Type B pancreatic cell (in vitro differentiated cells): Measurements from ENCODE around the gene GPC6. TPM values are rescaled to one million over a fixed set of nuclear protein-coding genes. Genes with fewer than 3 reads are reported as not detected.

Experiments used
- DNase-seq: peaks from one replicate; pipeline ENCODE4 v3.0.0; 2021; ENCODE audit warnings: mixed read lengths; ENCODE audit not compliant: unreplicated experiment; ENCODE audit errors: extremely low spot score
- H3K27ac Mint-ChIP-seq: 2 replicates; pipeline ENCODE4 v1.8.0; 2021; ENCODE audit warnings: mild to moderate bottlenecking, mixed read lengths
- H3K27me3 Mint-ChIP-seq: 2 replicates; pipeline ENCODE4 v1.8.0; 2021; ENCODE audit warnings: mixed read lengths
- H3K36me3 Mint-ChIP-seq: 2 replicates; pipeline ENCODE4 v1.8.0; 2021; ENCODE audit warnings: mixed read lengths
- H3K4me1 Mint-ChIP-seq: one replicate; pipeline ENCODE4 v1.8.0; 2021; ENCODE audit warnings: mixed read lengths; ENCODE audit not compliant: unreplicated experiment
- H3K4me3 Mint-ChIP-seq: 2 replicates; pipeline ENCODE4 v1.8.0; 2021; ENCODE audit warnings: mild to moderate bottlenecking, mixed read lengths
- H3K9me3 Mint-ChIP-seq: 2 replicates; pipeline ENCODE4 v1.8.0; 2021; ENCODE audit warnings: mixed read lengths
- total RNA-seq: library from RNA; stranded (reverse); gene quantifications from 2 replicates; pipeline ENCODE4 v1.2.1, GENCODE V29; 2021; ENCODE audit warnings: low replicate concordance
- TF ChIP-seq, protein P1 (sequence below): fragments of 200-600 bp; sonication (generic); conservative IDR thresholded peaks from 2 replicates; pipeline ENCODE4 v1.5.0; 2021; ENCODE audit warnings: antibody characterized with exemption, mild to moderate bottlenecking

Gene GPC6
- total RNA-seq, 1 donor from 2014 or later: 30.5 TPM

DNA sequence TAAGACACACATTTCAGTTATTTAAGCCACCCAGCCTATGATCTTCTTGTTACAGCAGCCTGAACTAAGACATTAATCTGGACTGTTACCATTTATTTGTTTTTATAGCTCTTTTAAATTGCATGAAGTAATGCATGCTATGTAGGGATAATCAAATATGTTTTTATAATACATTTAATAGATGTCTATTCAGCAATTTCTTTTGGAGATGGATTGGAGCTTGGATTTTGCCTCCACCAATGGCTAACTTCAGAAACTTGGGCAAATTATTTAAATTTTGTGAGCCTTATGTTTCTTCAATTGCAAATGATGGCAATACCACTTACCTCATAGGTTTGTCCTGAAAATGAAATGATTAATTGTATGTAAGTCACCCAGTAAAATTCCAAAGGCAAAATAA lies 288.7 kb downstream of the GPC6 start:
- TF ChIP-seq, protein P1, sequence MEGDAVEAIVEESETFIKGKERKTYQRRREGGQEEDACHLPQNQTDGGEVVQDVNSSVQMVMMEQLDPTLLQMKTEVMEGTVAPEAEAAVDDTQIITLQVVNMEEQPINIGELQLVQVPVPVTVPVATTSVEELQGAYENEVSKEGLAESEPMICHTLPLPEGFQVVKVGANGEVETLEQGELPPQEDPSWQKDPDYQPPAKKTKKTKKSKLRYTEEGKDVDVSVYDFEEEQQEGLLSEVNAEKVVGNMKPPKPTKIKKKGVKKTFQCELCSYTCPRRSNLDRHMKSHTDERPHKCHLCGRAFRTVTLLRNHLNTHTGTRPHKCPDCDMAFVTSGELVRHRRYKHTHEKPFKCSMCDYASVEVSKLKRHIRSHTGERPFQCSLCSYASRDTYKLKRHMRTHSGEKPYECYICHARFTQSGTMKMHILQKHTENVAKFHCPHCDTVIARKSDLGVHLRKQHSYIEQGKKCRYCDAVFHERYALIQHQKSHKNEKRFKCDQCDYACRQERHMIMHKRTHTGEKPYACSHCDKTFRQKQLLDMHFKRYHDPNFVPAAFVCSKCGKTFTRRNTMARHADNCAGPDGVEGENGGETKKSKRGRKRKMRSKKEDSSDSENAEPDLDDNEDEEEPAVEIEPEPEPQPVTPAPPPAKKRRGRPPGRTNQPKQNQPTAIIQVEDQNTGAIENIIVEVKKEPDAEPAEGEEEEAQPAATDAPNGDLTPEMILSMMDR: no peak
- Mint-ChIP-seq H3K27me3 (no peaks in the 10 kb centered on the region), H3K27ac (no peak overlapping the region), H3K36me3 (no peaks in the 10 kb centered on the region), H3K4me1 (peaks cover 10% of the 10 kb centered on the region), H3K9me3 (peaks cover 1% of the 10 kb centered on the region), H3K4me3 (no peak overlapping the region)
- no peak for DNase-seq

DNA sequence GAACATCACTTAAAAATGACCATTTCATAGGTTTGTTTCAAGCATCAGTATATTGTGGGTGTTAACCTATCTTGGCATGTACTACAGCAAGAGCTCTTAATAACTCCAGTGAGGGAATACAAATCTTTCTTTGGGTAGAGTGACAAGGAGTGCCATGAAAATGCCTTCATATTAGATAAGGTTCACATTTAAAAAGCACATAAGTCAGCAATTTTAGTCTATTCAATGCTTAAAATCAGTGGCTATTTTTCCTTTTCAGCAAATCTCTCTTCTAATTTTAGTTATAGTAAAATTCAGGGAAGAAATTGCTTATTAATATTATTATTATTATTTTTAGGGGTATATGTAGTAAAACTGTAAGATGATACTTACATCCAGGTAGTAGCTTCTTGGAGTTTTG lies 291.1 kb downstream of the GPC6 start:
- DNase-seq: no peak
- TF ChIP-seq, protein P1: no peak
- no peaks in the 10 kb centered on the region for H3K9me3 Mint-ChIP-seq
- no peak overlapping the region for H3K4me3 Mint-ChIP-seq
- H3K36me3 Mint-ChIP-seq: no peaks in the 10 kb centered on the region
- H3K4me1 Mint-ChIP-seq: peaks cover 10% of the 10 kb centered on the region
- no peak overlapping the region for H3K27ac Mint-ChIP-seq
- H3K27me3 Mint-ChIP-seq: no peaks in the 10 kb centered on the region

DNA sequence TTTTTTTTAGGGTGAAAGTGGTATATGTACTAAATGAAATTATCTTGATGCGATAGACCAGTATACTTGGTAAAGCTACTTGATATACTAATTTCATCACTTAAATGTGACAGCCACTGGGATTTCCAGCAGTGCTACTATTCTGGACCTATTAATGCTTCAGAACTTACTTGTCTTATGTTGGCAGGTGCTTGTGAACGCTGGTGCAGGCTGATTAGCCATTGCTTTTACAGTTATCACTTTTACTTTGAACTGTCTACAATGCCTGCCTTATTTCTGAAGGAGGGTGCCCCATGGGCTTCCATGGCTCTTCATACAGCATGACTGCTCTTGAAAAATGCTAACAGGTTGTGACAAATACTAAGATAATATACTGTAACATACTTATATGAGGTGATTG lies 294.7 kb downstream of the GPC6 start:
- no peaks in the 10 kb centered on the region for H3K27me3 Mint-ChIP-seq
- no peak overlapping the region for H3K4me3 Mint-ChIP-seq
- no peak for DNase-seq
- peaks cover 14% of the 10 kb centered on the region for H3K4me1 Mint-ChIP-seq
- no peak overlapping the region for H3K27ac Mint-ChIP-seq
- TF ChIP-seq, protein P1: no peak
- no peaks in the 10 kb centered on the region for H3K36me3 Mint-ChIP-seq
- no peaks in the 10 kb centered on the region for H3K9me3 Mint-ChIP-seq

DNA sequence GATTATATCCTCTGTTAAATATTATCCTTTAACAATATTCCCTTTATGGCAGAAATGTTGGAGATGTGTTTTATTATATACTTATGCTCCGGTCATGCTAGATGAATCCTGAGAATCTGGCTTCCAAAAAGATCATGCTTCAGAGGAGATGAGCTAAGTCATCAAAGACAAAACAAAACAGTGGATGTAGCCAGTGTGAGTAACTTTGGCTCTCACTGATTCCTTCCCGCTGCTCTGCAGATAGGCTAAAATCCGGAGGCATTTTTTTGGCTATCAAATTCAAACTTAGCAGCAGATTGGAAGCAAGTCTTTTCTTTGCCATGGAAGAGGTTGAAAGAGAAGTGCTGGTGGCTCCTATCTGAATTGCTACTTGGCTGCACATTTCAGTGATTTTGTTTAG lies 295.9 kb downstream of the GPC6 start:
- no peaks in the 10 kb centered on the region for H3K27me3 Mint-ChIP-seq
- H3K9me3 Mint-ChIP-seq: no peaks in the 10 kb centered on the region
- TF ChIP-seq, protein P1: no peak
- H3K36me3 Mint-ChIP-seq: no peaks in the 10 kb centered on the region
- DNase-seq: no peak
- no peak overlapping the region for H3K4me3 Mint-ChIP-seq
- no peak overlapping the region for H3K27ac Mint-ChIP-seq
- peaks cover 8% of the 10 kb centered on the region for H3K4me1 Mint-ChIP-seq

DNA sequence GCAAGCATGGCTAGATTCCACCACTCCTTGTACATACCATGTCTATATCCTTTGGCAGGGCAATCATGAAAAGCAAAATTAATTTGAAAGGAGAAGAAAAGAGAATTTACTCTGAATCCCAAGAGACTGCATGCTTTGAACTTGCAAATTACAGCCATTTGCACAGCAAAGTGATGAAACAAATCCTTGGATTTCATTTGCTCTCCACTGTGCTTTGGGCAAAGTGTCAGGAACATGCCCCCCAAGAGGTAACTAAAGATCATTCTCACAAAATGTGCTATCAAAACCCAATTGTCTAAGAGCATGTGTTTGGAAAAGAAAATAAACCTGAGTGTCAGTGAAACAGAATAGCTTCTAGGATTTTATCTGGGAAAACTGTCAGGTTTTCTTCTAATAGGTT lies 298.5 kb downstream of the GPC6 start:
- Mint-ChIP-seq H3K4me1 (peaks cover 8% of the 10 kb centered on the region), H3K36me3 (no peaks in the 10 kb centered on the region), H3K4me3 (no peak overlapping the region), H3K27ac (no peak overlapping the region), H3K27me3 (no peaks in the 10 kb centered on the region), H3K9me3 (no peaks in the 10 kb centered on the region)
- no peak for DNase-seq
- TF ChIP-seq, protein P1: no peak

DNA sequence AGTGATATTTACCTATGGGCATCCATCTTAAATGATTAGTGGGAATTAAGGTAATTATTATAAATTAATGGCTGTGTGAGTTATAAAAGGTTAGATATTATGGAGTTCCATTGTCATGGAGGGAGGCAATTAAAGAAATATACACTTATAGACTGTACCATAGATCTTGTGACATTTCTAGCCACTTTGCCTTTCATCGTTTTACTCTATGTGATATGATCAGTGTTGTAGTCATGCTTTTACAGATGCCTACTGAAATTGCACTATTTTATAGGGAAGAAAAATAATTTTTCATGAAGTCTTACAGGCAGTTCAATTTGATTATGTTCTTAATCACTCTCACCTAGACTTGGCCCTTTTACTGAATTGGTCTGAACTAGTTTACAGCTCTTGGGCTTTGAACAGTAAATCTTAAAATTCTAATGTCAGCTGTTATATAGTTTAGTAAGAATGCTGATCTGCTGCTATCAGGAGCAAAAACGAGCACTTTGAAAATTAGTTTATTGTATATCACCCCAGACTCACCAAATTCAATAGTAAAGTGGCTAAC lies 301.2 kb downstream of the GPC6 start:
- no peaks in the 10 kb centered on the region for H3K27me3 Mint-ChIP-seq
- H3K9me3 Mint-ChIP-seq: no peaks in the 10 kb centered on the region
- no peak for DNase-seq
- no peak overlapping the region for H3K27ac Mint-ChIP-seq
- TF ChIP-seq, protein P1: no peak
- H3K36me3 Mint-ChIP-seq: no peaks in the 10 kb centered on the region
- H3K4me3 Mint-ChIP-seq: no peak overlapping the region
- peaks cover 8% of the 10 kb centered on the region for H3K4me1 Mint-ChIP-seq
